Stimulated activated CD8-positive, alpha-beta memory T cell treated with anti-CD3 and anti-CD28 coated beads, Interleukin-15, amount 100 ng/mL, for 1 hour (primary cell): ENCODE results near the gene CCP110.
"Not testable (repeated sequence)": the region's sequence is repeated elsewhere in the genome, so short reads cannot be mapped to it uniquely, and the experiment has no call there.

ENCODE experiments used
- DNase-seq: peaks from one replicate; pipeline ENCODE4 v3.0.0-alpha.2; 2020; ENCODE audit warnings: low read depth

The CCP110 gene

DNA sequence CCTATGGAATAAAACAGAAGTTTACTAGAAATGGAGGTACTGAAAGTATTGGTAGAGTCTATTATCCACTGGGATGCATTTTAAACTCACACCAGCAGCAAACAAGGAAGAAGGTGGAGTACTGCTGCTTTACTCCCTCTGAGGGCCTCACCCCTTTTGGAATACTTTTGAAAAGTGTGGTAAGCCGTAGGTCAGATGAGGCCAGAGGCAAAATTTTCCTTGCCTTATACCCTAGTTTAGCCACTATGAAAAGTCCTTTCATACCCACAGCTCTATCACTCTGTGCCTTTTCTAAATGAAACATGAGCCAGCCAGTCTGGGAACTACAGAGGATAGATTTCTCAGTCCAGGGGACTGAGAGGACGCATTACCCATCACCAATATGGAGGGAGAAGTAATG is 15.9 kb upstream of the CCP110 start:
- DNase-seq = no peak

DNA sequence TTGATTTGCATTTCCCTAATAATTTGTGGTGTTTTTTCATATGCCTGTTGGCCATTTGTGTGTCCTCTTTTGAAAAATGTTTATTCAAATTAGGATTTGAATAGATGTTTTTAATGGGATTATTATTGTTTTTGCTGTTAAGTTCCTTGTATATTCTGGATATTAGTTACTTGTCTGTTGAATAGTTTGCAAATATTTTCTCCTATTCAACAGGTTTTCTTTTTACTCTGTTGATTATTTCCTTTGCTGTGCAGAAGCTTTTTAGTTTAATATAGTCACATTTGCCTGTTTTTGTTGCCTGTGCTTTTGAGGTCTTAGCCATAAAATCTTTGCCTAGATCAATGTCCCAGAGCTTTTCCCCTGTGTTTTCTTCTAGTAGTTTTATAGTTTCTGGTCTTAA is 11.4 kb upstream of the CCP110 start:
- DNase-seq = no peak

DNA sequence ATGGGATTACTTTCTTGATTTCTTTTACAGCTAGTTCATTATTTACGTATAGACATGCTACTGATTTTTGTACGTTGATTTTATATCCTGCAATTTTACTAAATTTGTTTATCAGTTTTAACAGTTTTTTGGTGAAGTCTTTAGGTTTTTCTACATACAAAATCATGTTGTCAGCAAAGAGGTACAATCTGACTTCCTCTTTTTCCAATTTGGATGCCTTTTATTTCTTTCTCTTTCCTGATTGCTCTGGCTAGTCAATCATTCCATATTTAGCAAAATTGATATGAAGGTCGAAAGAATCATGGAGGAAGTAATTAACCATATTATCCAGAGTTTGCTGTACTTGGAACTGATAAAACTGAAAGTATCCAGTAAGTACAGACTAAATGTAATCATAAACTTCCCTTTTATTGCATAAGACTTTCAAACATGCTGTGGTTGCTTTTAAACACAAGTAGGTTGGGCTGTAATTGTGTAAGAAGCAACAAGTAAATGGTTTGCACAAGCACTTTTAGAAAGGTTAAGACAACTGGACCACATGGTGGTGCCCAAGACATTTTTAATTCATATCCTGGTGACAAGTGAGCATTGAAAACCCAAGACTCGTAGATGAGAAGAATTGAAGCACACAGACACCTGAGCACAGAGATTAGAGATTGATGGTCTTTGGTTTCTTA is 10.2 kb upstream of the CCP110 start:
- DNase-seq = no peak

DNA sequence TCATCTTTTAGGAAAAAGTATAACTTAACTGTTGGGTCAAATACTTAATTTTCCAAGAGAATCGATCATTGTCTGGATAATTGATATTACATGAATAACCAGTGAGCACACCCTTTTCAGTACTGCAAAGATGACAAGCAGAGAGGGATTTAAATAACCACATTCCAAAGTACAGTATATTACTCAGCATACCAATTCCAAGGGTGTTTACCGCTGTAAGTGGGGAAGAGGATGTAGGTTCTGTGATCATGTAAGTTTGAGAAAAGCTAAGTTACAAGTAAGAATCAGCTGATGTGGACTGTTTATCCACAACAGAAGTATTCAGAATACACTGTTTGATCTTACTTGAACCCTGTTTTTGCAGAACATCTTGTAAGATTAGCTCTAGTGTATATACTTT is 8.0 kb upstream of the CCP110 start:
- DNase-seq = no peak

DNA sequence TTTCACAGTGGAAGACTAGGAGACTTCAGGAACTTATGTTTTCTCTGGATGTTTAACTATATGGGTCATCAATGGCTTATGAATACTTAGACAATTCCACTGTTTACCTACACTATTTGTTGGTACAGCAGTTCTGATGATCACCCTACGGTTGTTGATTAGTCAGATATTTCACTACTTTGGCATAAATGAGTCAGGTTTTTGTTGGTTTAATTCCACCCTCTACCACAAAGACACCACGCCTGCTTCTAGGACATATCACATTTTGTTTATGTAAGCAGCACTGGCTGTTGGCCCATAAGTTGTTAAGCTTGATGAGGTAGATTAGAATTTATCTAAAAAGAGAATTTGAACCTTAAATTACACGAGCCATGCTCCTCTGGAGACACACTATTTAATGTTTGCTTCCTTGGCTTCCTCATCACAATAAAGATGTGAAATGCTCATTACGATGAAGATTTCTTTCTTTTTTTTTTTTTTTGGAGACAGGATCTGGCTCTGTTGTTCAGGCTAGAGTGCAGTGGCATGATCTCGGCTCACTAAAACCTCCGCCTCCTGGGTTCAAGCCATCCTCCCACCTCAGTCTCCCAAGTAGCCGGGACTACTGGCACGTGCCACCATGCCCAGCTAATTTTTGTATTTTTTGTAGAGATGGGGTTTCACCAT is 6.2 kb upstream of the CCP110 start:
- no peak for DNase-seq

GRCh38 chr16:19518388-19518787 is 5.4 kb upstream of the CCP110 start:
- DNase-seq = no peak

GRCh38 chr16:19520861-19521331 is 2.8 kb upstream of the CCP110 start:
- no peak for DNase-seq

DNA sequence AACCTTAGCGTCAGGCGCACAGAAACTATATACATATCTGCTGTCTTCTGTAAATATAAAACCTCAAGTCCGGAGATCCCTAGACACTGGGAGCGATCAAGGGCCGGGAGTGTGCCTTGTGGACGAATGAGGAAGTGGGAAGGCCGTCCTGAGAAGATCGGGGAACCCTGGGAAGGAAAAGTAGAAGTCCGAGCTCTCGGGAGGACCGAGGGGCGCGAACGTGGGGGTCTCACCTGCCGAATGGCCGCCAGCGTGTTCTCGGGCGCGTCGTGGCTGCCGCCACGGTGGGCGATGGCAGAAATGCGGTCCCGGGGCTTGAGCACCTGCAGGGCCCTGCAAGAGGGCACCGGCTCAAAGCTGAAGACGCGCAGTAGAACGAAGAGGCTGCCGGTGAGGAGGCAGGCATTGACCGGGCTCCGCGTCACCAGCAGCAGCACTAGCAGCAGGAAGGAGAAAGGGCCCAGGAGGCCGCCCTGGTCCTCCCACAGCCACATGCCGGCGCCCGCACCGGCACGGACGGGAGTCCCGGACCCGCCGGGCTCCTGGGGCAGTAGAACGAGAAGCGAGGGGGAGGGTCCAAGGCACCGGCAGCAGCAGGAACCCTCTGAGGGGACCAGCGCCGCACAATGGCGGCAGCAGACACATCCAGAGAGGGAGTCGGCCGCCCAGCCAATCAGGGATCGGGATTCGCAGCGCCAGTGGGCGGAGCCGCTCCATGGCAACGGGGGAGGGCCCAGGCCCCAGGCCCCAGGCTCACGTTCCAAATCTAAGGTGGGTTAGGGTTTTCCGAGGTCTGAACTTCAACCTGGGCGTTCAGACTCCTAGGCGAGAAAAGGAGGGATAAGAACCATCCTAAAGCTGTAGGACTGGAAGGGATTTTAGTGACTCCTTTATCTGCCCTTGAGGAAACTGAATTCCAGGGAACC is 2.0 kb upstream of the CCP110 start, which contains the start of gene GDE1:
Gene GDE1, minus strand, starts transcription at position 628 of the 926 bp plus-strand sequence. Its CDS starts 134 bp downstream, at position 494.
- peak; percentile 93 for DNase-seq

- DNase-seq = no peak
Observed at GRCh38 chr16:19522397-19522732, 1.4 kb upstream of the CCP110 start.

DNA sequence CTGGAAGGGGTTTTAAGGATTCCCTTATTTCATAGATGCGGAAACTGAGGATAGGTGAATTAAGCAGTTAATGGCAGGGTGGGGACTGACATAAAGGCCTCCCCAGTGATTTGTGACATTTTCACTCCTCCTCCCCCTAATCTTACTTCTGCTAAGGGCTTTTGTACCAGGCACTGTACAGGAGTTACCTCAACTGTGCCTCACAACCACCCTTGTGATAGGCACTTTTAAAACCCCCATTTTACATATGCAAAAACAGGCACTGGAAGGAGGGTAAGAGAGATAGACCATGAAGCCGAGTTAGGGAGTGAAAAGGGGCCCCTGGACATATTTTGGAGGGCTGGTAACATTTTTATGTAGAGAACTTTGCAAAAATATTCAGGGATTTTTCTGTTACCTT is 982 bp upstream of the CCP110 start:
- DNase-seq = no peak

- DNase-seq = no peak
Observed at GRCh38 chr16:19523184-19523558, 571 bp upstream of the CCP110 start.

DNA sequence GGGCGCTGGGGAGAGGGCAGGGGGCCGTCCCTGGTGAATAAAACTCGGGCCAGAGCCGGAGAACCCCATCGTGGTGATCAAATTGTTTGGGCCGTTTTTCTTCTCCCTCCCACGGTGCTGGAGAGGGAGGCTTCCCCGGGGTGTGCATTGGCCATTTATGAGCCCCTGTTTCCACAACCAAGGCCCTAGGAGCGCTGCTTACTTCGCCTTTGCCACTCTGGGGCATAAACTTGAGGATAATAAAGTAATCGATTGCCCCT is 544 bp downstream of the CCP110 start:
- DNase-seq = no peak

DNA sequence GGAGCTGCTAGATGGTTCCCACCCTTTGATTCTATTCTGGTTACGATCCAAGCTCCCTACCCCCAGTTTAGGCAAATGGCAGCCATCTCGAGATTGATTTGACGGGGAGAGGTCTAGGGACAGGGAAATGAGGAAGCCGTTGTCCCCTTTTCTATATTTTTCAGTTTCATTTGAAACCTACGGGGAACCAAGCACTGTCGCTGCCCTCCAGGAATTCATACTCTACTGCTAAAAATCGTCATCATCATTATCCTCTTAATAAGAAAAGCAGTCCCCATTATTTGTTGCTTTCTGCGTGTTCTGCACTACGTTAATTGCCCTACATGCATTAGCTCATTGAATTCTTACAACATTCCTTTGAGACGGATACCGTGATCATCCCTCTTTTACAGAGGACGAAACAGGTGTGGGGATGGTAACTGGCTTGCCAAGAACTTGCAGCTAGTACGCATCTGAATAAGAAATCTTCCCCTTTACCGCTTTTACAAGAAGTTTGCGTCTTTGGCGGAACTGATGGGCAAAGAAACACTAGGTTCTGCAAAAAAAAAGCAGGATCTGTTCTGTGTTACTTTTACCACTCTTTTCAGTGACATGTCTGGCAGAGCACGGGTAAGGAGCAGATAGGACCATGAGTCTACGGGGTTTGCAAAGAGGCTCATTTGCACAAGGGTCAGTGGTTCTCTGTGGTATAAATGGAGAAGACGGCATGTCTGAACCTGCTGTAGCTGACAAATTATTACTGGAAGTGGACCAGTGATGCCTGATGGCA is 1.1 kb downstream of the CCP110 start:
- no peak for DNase-seq

GRCh38 chr16:19525385-19525723 is 1.6 kb downstream of the CCP110 start:
- DNase-seq = no peak

- no peak for DNase-seq
Observed at GRCh38 chr16:19527161-19527560, 3.4 kb downstream of the CCP110 start.

- no peak for DNase-seq
Observed at GRCh38 chr16:19528666-19529065, 4.9 kb downstream of the CCP110 start.

DNA sequence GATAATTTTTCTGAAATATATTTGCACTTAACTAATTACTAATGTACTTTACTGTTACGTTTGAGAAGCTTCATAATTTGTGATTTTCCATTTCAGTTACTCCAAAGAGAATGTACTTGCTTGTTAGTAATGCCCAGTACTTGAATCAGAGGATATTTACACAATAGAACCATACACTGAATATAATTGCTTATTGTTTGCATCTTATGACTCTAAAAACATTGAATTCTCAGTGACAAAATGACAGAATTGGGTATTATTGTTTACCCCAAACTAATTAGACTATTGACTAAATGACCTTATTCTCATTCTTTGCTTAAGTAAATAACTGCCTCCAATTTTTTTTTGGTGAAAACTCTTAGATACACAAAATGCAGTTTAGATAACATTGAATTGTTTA is 8.9 kb downstream of the CCP110 start:
- DNase-seq = no peak

DNA sequence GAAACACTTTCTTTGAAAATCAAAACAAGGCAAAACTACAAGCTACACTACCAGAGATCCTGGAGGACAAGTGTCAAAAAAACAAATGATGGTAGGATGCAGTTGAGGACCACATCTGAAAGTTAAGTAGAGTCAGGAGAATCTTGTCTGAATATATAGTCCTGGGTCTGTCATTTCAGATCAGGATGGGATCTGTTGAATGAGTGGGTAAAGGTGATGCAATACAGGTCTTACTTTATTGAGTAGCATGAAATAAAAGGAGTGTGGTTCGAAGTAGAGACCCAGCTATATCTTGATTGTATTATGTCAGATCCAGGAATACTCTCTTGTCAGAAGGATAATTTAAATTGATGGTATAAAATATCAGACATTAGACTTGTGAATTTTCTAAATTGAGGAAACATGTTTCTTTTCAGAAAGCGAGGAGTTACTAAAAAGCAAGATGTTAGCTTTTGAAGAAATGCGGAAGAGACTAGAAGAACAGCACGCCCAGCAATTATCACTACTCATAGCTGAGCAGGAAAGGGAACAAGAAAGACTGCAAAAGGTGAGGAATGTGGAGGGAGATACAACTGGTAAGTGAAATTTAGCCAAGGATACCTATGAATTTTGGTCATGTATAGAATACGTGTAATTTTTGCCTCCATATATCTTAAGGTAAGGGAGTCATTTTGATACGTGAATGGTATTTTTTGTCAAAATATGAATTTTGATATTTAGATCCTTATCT is 16.7 kb downstream of the CCP110 start:
- DNase-seq = no peak

DNA sequence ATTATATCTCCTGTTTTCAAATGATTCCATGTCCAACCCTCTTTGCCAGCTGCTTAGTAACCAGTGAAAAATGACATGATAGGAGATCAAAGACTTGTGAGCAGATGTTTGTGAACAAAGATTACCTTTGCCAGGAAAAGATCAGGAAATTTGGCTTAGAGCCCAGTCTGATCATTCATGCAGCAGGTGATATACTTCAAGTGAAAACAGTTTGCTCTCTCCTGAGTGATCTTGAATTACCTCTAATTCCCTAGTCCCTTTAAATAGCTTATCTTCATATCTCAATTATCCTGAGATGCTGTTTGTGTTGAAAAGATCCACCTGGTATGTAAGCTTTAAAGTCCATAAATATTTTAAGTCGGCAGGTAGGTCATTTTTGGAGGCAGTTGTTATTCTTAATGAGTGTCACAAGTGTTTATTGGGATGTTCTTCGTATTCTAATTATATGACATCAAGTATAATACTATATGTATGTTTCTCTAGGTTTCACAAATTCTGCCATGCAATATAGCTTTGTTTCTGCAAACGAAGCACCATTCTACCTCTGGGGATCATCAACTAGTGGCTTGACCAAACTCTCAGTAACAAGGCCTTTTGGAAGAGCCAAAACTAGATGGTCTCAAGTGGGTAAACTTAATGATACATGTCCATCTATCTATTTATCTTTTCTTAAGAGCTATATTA is 18.5 kb downstream of the CCP110 start:
- no peak for DNase-seq

- not testable (repeated sequence) for DNase-seq
Observed at GRCh38 chr16:19543278-19543996, 19.7 kb downstream of the CCP110 start.

DNA sequence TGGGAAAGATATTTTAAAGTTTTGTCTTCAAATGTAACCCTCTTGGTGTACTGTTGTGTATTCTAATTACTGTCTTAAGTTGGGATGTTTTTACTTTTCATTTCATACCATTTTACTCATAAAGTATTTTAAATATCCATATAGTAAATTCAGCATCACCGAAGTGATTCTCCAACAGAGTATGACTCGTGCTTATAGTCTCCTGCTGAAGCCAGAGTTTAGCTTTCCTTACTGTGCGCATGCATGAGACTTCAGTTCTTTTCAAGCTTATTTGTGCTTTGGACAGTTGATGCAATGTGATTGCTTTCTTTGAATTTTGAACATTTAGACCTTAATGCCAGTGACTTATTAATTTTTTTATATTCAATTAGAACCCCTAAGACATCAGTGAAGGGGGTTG is 24.4 kb downstream of the CCP110 start:
- DNase-seq = no peak
